DND-41 (cell line): ENCODE data around the gene EDEM3.

Experiments used
- EZH2 ChIP-seq: IDR thresholded peaks from 3 replicates; pipeline ENCODE4 v1.6.1; 2012; ENCODE audit warnings: borderline replicate concordance, low read depth, mild to moderate bottlenecking, moderate library complexity, low read length, inconsistent platforms; ENCODE audit not compliant: severe bottlenecking
- TF ChIP-seq, protein P1 (sequence below): IDR thresholded peaks from 2 replicates; pipeline ENCODE4 v1.5.1; 2012; ENCODE audit warnings: borderline replicate concordance, low read length, moderate library complexity, mild to moderate bottlenecking; ENCODE audit not compliant: poor library complexity, severe bottlenecking; ENCODE audit errors: extremely low read depth

- TF ChIP-seq, protein P1, sequence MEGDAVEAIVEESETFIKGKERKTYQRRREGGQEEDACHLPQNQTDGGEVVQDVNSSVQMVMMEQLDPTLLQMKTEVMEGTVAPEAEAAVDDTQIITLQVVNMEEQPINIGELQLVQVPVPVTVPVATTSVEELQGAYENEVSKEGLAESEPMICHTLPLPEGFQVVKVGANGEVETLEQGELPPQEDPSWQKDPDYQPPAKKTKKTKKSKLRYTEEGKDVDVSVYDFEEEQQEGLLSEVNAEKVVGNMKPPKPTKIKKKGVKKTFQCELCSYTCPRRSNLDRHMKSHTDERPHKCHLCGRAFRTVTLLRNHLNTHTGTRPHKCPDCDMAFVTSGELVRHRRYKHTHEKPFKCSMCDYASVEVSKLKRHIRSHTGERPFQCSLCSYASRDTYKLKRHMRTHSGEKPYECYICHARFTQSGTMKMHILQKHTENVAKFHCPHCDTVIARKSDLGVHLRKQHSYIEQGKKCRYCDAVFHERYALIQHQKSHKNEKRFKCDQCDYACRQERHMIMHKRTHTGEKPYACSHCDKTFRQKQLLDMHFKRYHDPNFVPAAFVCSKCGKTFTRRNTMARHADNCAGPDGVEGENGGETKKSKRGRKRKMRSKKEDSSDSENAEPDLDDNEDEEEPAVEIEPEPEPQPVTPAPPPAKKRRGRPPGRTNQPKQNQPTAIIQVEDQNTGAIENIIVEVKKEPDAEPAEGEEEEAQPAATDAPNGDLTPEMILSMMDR = no peak
- TF ChIP-seq EZH2 = no peak
Observed at GRCh38 chr1:184803180-184803492, 48.5 kb upstream of the EDEM3 start.
